GM18511 (cell line): ENCODE data around the gene OR14A16.

Source experiments
- ATAC-seq: cut with Tn5 transposase; IDR thresholded peaks from one replicate; pipeline ENCODE4 v1.9.1; 2021; ENCODE audit warnings: mild to moderate bottlenecking, moderate library complexity; ENCODE audit not compliant: unreplicated experiment

OR14A16 gene

GRCh38 chr1:247769603-247770002, 54.3 kb downstream of the OR14A16 start:
- ATAC-seq = no peak
